ENCODE measurements around the gene RPUSD3. TPM values are rescaled to one million over a fixed set of nuclear protein-coding genes. Genes with fewer than 3 reads are reported as not detected.

The RPUSD3 gene
- total and polyA plus RNA-seq, 2 of the 4 experiments (the other 2 are of a cell fraction): 30.3 to 49.4 TPM

DNA sequence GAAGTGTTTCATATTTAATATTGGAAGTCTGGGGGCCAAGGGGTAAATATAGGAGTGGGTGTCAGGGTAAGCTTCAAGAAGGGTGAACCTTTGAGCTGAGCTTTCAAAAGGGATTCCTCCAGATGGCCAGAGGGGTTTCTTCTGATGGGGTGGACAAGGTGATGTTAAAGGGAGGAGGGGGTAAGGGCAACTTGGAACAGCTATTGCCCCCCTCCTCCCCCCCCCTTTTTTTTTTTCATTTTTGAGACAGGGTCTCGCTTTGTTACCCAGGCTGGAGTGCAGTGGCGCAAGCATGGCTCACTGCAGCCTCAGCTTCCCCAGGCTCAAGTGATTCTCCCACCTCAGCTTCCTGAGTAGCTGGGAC lies 35.8 kb downstream of the RPUSD3 start:
- H2AK9ac ChIP-seq (replicated peaks; ENCODE audit: low read depth, low read length, poor library complexity): no peak overlapping the region
- no TSS peak for BruUV-seq (replicated peaks)
- no peak overlapping the region for H3K23ac ChIP-seq (ENCODE audit: low read depth, low read length)
- no peak overlapping the region for H3K4me3 ChIP-seq (ENCODE audit: insufficient read depth, low read depth, low read length)
- no peaks in the 10 kb centered on the region for H3K9me3 ChIP-seq (ENCODE audit: control insufficient read depth, insufficient read depth, low read length)
- ATAC-seq (ENCODE audit: low read depth) (no peak), DNase-seq (no peak)
- H3K27ac ChIP-seq (ENCODE audit: insufficient read depth, low read length): no peak overlapping the region
- peaks cover 15% of the 10 kb centered on the region for H3K4me1 ChIP-seq (ENCODE audit: control insufficient read depth, insufficient read depth, low read length)
- intact Hi-C loops (cut with micrococcal nuclease): no loop called here
- peaks cover 9% of the 10 kb centered on the region for H3K9me1 ChIP-seq (ENCODE audit: insufficient read depth, low read length)
- CTCF ChIA-PET: no interaction called here
- H3K79me1 ChIP-seq (ENCODE audit: low read depth in 1 of 2, low read length in 2 of 2): peaks cover 5 to 29% of the 10 kb centered on the region in 2 experiments; a peak in 3 of 4 replicates
- H3K14ac ChIP-seq (replicated peaks; ENCODE audit: low read depth, low read length): no peak overlapping the region
- dilution Hi-C loops (cut with HindIII; ENCODE audit: low sequenced_read_pairs, unreplicated experiment): no loop called here
- H3K56ac ChIP-seq (ENCODE audit: extremely low read depth, insufficient read depth, low read length): no peak overlapping the region
- no peak overlapping the region for H2BK5ac ChIP-seq (ENCODE audit: low read depth, low read length, poor library complexity, severe bottlenecking)
- H3K9ac ChIP-seq (ENCODE audit: low read depth, low read length): no peak overlapping the region
- H2BK15ac ChIP-seq (ENCODE audit: low read depth, low read length): no peak overlapping the region
- POLR2A ChIA-PET (ENCODE audit: unreplicated experiment): no interaction called here
- no peak overlapping the region for H3K18ac ChIP-seq (ENCODE audit: low read depth, low read length)
- H4K20me1 ChIP-seq (ENCODE audit: insufficient read depth, low read length): peaks cover 26% of the 10 kb centered on the region
- no peak overlapping the region for H3K4ac ChIP-seq (ENCODE audit: low read depth, low read length)
- H2BK120ac ChIP-seq (ENCODE audit: low read depth, low read length): no peak overlapping the region
- H2AFZ ChIP-seq (replicated peaks; ENCODE audit: low read length, poor library complexity): no peak overlapping the region
- no peak overlapping the region for H4K5ac ChIP-seq (ENCODE audit: low read depth, low read length)
- no peak overlapping the region for H2AK5ac ChIP-seq (ENCODE audit: low read depth, low read length)
- no CpG with 5 or more reads among the region's 2 CpGs for WGBS, 2 experiments (ENCODE audit: extremely low coverage in 2 of 2, insufficient read length in 1 of 2)
- H3K36me3 ChIP-seq (ENCODE audit: control insufficient read depth, insufficient read depth, low read length): peaks cover 44% of the 10 kb centered on the region
- in situ Hi-C loops (cut with MboI; ENCODE audit: low sequenced_read_pairs): no loop called here
- TF ChIP-seq MXI1 (IDR thresholded peaks at IDR 0.05; ENCODE audit: borderline replicate concordance, low read depth, low read length) (no peak), RCOR1 (IDR thresholded peaks at IDR 0.05; ENCODE audit: insufficient replicate concordance, low read length) (no peak), MAZ (IDR thresholded peaks at IDR 0.05; ENCODE audit: borderline replicate concordance, low read depth, low read length) (no peak), POLR2A (IDR thresholded peaks at IDR 0.05; ENCODE audit: low read depth, low read length) (no peak), RAD21 (IDR thresholded peaks at IDR 0.05; ENCODE audit: low read length) (no peak), CHD1 (IDR thresholded peaks at IDR 0.05; ENCODE audit: low read depth, low read length) (no peak), BHLHE40 (IDR thresholded peaks at IDR 0.05; ENCODE audit: low read depth, low read length) (no peak), RFX5 (IDR thresholded peaks at IDR 0.05; ENCODE audit: low read depth, low read length) (no peak), MAFK (IDR thresholded peaks at IDR 0.05; ENCODE audit: low read depth, low read length) (no peak), CEBPB (IDR thresholded peaks at IDR 0.05; ENCODE audit: low read depth, low read length) (no peak), NFE2L2 (IDR thresholded peaks at IDR 0.05; ENCODE audit: low read depth, low read length) (no peak), FOS (IDR thresholded peaks at IDR 0.05; ENCODE audit: low read depth, low read length) (no peak), SMC3 (IDR thresholded peaks at IDR 0.05; ENCODE audit: low read depth, low read length) (no peak)
- TF ChIP-seq, protein P1, sequence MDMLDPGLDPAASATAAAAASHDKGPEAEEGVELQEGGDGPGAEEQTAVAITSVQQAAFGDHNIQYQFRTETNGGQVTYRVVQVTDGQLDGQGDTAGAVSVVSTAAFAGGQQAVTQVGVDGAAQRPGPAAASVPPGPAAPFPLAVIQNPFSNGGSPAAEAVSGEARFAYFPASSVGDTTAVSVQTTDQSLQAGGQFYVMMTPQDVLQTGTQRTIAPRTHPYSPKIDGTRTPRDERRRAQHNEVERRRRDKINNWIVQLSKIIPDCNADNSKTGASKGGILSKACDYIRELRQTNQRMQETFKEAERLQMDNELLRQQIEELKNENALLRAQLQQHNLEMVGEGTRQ (IDR thresholded peaks at IDR 0.05; ENCODE audit: low read depth, low read length): no peak
- TF ChIP-seq, protein P2, sequence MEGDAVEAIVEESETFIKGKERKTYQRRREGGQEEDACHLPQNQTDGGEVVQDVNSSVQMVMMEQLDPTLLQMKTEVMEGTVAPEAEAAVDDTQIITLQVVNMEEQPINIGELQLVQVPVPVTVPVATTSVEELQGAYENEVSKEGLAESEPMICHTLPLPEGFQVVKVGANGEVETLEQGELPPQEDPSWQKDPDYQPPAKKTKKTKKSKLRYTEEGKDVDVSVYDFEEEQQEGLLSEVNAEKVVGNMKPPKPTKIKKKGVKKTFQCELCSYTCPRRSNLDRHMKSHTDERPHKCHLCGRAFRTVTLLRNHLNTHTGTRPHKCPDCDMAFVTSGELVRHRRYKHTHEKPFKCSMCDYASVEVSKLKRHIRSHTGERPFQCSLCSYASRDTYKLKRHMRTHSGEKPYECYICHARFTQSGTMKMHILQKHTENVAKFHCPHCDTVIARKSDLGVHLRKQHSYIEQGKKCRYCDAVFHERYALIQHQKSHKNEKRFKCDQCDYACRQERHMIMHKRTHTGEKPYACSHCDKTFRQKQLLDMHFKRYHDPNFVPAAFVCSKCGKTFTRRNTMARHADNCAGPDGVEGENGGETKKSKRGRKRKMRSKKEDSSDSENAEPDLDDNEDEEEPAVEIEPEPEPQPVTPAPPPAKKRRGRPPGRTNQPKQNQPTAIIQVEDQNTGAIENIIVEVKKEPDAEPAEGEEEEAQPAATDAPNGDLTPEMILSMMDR (conservative IDR thresholded peaks at IDR 0.05; ENCODE audit: low read depth, low read length): no peak
- TF ChIP-seq, protein P3, sequence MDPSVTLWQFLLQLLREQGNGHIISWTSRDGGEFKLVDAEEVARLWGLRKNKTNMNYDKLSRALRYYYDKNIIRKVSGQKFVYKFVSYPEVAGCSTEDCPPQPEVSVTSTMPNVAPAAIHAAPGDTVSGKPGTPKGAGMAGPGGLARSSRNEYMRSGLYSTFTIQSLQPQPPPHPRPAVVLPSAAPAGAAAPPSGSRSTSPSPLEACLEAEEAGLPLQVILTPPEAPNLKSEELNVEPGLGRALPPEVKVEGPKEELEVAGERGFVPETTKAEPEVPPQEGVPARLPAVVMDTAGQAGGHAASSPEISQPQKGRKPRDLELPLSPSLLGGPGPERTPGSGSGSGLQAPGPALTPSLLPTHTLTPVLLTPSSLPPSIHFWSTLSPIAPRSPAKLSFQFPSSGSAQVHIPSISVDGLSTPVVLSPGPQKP (IDR thresholded peaks at IDR 0.05; ENCODE audit: borderline replicate concordance, low read depth, low read length): no peak
- H3K27me3 ChIP-seq (ENCODE audit: control insufficient read depth, insufficient read depth, low read length): no peaks in the 10 kb centered on the region
- H4K8ac ChIP-seq (ENCODE audit: low read depth in 2 of 2, low read length in 2 of 2): no peak overlapping the region
- no peak overlapping the region for H4K91ac ChIP-seq (ENCODE audit: insufficient read depth, low read depth, low read length)
- no peak overlapping the region for H2BK20ac ChIP-seq (ENCODE audit: low read depth, low read length)
- no peak overlapping the region for H3K4me2 ChIP-seq (ENCODE audit: low read depth, low read length)
